Measurements from ENCODE around the gene HECTD1.
"Not testable (repeated sequence)": the region's sequence is repeated elsewhere in the genome, so short reads cannot be mapped to it uniquely, and the experiment has no call there.

Gene HECTD1

GRCh38 chr14:31207755-31208545, at the start of gene HECTD1:
HECTD1 (minus strand) TSS chr14:31207793; CDS start chr14:31205936, 1,857 bp downstream.
- DNase-seq (ENCODE audit: low spot score): peak; percentile 91

DNA sequence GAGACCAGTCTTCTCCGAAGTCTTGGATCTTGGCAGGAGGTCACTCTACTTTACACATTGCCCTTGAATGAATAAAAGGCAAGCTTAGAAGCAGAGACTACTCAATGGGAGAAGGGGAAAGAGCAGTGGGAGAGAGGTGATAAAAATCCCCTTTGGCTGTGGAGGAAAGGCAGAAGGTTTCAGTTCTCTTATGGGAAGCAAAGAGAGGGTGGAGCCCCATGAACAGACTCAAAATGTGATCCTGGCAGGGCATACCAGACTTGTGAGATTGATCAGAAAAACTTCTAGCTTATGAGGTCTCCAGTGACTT, 49.6 kb upstream of the HECTD1 start:
- DNase-seq (ENCODE audit: low spot score): no peak

DNA sequence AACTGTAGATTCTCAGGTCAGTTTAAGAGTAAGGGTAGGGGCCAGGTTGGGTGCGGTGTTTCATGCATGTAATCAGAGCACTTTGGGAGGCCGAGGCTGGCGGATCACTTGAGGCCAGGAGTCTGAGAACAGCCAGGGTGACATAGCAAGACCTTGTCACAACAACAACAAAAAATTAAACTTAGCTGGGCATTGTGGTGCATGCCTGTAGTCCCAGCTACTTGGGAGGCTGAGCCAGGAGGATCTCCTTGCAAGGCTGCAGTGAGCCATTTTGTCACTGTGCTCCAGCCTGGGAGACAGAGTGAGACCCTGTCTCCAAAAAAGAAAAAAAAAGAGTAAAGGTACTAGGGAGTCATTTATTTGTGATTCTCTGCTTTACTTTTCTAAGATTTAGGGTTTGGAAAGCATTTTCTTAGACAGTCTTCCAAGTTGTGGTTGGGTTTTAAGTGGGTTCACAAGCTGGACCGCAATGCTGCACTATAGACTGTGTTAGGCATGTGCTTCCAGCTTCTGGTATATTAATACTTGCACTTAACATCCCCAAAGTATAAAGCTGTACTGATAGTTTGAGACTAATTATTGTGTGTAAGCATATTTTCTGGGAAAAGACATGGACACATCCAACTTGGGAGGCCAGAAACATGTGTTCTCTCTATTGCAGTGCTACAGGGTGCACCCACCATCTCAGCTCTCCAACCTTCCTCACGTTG, 49.1 kb upstream of the HECTD1 start:
- no peak for DNase-seq (ENCODE audit: low spot score)

DNA sequence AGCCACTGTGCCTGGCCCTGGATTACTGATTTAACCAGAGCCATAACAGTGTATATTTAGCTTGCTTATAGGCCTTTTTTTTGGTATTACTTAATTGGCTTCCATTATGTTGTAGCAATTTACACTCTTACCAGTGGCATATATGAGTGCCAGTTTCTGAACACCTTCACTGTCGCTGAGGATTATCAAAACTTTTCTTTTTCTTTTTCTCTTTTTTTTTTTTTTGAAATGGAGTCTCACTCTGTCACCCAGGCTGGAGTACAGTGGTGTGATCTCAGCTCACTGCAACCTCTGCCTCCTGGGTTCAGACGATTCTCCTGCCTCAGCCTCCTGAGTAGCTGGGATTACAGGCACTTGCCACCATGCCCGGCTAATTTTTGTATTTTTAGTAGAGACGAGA, 48.3 kb upstream of the HECTD1 start:
- DNase-seq (ENCODE audit: low spot score): not testable (repeated sequence)

DNA sequence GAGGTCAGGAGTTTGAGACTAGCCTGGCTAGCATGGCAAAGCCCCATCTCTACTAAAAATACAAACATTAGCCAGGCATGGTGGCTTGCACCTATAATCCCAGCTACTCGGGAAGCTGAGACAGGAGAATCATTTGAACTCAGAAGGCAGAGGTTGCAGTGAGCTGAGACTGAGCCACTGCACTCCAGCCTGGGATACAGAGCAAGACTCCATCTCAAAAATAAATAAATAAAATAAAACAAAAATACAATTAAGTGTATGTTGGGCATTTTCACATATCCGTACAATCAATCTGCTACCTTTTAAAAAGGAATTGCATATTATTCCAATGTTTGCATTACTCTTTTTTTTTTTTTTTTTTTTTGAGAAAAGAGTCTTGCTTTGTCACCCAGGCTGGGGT, 47.7 kb upstream of the HECTD1 start:
- DNase-seq (ENCODE audit: low spot score): no peak

DNA sequence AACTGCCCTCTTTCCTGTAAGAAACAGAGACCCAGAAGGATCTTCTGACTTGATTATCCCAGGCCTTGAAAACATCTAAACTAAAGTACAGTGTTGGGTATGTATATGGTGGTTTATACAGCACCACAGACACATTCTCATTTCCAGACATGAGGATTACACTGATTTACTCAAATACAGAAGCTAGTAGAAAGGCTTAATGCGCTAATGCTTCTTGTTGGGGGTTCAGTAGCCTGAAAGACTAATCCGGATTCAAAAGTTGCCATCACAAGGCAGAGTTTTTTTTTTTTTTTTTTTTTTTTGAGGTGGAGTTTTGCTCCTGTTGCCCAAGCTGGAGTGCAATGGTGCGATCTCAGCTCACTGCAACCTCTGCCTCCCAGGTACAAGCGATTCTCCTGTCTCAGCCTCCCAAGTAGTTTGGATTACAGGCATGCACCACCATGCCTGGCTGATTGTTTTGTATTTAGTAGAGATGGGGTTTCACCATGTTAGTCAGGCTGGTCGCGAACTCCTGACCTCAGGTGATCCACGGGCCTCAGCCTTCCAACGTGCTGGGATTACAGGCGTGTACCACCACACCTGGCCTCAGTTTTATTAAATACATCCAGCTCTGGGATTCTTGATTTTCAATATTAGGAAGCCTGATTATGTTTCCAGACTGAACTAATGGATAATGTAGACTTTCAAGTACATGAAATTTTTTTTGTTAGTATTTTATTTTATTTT, 46.3 kb upstream of the HECTD1 start:
- DNase-seq (ENCODE audit: low spot score): no peak

GRCh38 chr14:31252865-31253264, 45.3 kb upstream of the HECTD1 start:
- DNase-seq (ENCODE audit: low spot score): no peak

DNA sequence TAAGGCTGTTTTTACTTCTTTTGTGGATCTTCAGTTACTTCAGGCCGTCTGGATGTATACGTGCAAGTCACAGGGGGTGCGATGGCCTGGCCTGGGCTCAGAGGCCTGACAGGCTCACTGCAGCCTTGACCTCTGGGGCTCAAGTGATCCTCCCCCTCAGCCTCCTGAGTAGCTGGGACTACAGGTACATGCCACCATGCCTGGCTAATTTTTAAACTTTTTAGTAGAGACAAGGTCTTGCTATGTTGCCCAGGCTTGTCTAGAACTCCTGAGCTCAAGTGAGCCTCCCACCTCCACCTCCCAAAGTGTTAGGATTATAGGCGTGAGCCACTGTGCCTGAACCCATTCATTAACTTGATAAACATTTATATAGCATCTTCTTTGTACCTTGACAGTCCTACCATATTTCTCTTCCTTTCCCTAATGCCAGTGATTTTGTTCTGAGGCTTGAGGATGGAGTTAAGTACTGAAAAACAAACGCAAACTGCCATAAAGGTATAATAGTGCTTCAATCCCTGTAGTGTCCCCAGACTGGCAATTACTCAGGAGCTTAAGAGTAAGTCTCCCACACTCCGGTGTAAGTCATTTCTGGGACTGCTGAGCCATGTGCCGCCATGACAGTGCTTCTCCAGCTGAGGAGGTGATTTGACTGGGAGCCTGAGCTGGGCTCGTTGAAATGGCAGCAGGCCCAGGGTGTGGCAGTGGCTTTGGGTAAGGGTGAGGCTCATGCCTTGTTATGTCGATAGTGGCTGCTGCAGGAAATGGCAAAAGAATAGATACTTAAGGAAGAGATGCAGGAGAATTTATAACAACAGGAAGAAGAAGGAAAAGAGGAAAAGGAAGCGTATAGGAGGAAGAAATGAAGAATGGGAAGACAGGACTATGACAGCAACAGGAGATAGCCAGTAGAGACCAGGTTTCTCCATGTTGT, 43.7 kb upstream of the HECTD1 start:
- DNase-seq (ENCODE audit: low spot score): no peak

GRCh38 chr14:31244626-31245025, 37.0 kb upstream of the HECTD1 start:
- DNase-seq (ENCODE audit: low spot score): peak; percentile 22

GRCh38 chr14:31243860-31244259, 36.3 kb upstream of the HECTD1 start:
- DNase-seq (ENCODE audit: low spot score): peak; percentile 96

- DNase-seq (ENCODE audit: low spot score): not testable (repeated sequence)
These were observed 34.8 kb upstream of the HECTD1 start for GRCh38 chr14:31242161-31242940.

DNA sequence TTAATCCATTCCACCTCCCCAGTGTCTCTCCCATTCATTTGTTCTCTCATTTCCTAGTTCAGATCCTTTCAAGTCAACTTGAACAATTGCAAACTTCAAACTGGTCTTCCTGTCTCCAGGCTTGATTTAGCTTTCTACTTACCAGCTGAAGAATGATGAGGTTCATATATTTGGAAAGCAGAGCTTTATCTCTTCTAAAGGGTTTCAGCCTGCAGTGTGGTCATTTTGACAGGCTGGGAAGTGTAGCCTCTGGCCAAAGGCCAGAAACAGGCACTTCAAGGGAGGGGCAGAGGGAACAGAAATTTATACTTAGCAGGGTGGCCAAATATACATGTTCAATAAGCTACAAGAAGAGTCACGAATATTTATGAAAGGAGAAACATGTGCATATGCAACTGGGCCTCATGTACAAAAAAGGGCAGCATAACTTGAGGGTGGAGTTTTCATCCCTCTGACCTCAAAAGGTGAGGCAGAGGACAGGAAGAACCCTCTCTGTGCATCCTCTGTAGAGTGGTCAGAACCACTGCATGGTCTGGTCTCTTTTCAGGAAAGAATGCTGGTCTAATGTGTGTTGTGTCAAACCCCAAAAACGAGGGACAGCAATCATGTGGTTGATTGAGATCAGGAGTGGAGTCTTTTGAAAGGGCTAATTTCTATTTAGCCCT, 34.0 kb upstream of the HECTD1 start:
- DNase-seq (ENCODE audit: low spot score): no peak

GRCh38 chr14:31239741-31240140, 32.1 kb upstream of the HECTD1 start:
- no peak for DNase-seq (ENCODE audit: low spot score)

DNA sequence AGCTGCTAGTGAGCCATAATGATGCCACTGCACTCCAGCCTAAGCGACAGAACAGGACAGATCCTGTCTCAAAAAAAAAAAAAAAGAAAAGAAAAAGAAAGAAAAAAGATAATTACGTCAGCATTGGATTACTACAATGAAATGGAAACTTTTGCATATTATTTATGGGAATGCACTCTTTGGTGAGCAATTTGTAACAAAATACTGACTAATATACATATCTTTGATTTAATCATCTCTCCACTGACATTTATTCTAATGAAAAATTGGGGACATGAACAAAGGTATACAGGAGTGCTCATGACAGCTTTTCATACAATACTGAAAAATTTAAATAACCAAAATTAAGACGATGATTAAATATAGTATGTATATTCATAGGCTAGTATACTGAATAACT, 27.9 kb upstream of the HECTD1 start:
- DNase-seq (ENCODE audit: low spot score): no peak

- no peak for DNase-seq (ENCODE audit: low spot score)
These were observed 24.5 kb upstream of the HECTD1 start for GRCh38 chr14:31232081-31232480.

DNA sequence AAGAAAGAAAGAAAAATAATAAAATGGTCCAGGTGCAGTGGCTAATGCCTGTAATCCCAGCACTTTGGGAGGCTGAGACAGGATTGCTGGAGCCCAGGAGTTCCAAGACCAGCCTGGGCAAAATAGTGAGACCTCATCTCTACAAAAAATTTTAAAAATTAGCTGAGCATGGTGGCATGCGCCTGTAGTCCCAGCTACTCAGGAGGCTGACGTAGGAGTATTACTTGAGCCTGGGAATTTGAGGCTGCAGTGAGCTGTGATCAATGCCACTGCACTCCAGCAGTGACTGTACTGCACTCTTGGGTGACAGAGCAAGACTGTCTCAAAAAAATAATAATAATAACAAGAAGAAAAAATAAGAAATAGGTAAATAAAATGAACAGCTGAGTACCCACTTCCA, 23.7 kb upstream of the HECTD1 start:
- not testable (repeated sequence) for DNase-seq (ENCODE audit: low spot score)

- no peak for DNase-seq (ENCODE audit: low spot score)
These were observed 23.0 kb upstream of the HECTD1 start for GRCh38 chr14:31230573-31230958.

DNA sequence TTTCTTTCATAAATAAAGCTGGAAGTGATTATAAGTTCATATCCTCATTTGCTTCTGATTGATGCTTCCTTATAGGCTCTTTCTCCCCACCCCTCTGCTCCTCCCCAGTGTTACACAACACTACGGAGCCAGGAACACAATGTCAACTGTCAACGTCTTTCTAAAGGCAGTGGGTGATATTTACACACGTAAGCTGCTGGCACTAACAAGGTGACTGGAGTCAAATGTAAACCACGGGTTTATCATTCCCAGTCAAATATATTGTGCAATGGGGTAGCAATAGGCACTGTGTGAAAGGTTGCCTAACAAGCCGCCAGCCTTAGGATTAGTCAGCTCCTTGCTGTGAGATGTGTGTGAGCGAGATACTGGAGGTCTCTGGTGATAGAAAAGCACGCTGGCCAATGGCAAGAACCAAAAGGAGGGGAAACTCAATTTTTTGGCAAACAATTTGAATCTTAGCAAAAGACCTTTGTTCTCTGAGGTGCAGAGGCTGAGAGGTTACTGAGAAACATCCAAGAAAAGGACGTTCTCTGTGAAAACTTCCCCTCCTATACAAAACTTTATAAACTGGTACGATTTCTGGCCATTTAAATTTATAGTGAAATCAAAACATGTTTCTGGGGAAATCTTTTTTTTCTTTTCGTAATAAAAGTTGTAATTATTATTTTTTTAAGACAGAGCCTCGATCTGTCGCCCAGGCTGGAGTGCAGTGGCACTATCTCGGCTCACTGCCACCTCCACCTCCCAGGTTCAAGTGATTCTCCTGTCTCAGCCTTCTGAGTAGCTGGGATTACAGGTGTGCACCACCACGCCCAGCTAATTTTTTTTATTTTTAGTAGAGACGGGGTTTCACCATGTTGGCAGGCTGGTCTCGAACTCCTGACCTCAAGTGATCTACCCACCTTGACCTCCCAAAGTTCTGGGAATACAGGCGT, 22.3 kb upstream of the HECTD1 start:
- DNase-seq (ENCODE audit: low spot score): peak; percentile 95

DNA sequence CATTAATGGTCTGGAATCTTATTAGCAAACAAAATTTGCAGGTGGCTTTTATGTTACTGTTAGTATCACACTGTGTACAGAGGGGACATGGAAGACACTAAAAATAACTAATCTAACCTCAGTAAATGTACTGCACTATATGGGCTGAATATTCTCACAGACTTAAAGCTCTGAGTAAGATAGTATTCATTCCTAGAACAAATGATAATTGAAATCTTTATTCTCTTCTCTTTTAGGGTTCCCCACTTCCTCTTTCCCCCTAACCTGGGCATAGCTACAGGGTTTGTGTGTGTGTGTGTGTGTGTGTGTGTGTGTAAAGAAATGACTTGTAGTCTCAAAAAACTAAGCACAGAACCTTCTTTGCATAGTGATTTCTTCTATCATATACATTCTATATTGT, 21.4 kb upstream of the HECTD1 start:
- DNase-seq (ENCODE audit: low spot score): no peak
